Endothelial cell of hepatic sinusoid (primary cell): Measurements from ENCODE around the gene RPS15.

Experiments
- in situ Hi-C: cut with HindIII; loops from 2 replicates; pipeline ENCODE4 v1.10.0; 2017; ENCODE audit warnings: low sequenced_read_pairs

RPS15 gene

DNA sequence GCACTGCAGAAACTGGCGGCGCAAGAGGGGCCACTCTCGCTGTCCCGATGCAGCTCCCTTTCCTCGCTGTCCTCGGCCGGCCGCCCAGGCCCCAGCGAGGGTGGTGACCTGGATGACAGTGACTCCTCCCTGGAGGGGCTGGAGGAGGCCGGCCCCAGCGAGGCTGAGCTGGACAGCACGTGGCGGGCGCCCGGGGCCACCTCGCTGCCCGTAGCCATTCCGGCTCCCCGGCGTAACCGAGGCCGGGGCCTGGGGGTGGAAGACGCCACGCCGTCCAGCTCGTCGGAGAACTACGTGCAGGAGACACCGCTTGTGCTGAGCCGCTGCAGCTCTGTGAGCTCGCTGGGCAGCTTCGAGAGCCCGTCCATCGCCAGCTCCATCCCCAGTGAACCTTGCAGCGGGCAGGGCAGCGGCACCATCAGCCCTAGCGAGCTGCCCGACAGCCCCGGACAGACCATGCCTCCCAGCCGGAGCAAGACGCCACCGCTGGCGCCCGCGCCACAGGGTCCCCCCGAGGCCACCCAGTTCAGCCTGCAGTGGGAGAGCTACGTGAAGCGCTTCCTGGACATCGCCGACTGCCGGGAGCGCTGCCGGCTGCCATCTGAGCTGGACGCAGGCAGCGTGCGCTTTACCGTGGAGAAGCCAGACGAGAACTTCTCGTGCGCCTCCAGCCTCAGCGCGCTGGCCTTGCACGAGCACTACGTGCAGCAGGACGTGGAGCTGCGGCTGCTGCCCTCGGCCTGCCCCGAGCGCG lies 28.4 kb downstream of the RPS15 start:
- in situ Hi-C loops = no loop called here

DNA sequence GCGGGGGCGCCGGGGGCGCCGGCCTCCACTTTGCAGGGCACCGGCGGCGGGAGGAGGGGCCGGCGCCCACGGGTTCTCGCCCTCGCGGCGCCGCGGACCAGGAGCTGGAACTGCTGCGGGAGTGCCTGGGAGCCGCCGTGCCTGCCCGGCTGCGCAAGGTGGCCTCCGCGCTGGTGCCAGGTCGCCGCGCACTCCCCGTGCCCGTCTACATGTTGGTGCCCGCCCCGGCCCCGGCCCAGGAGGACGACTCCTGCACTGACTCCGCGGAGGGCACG lies 29.0 kb downstream of the RPS15 start:
- in situ Hi-C loops = no loop called here

DNA sequence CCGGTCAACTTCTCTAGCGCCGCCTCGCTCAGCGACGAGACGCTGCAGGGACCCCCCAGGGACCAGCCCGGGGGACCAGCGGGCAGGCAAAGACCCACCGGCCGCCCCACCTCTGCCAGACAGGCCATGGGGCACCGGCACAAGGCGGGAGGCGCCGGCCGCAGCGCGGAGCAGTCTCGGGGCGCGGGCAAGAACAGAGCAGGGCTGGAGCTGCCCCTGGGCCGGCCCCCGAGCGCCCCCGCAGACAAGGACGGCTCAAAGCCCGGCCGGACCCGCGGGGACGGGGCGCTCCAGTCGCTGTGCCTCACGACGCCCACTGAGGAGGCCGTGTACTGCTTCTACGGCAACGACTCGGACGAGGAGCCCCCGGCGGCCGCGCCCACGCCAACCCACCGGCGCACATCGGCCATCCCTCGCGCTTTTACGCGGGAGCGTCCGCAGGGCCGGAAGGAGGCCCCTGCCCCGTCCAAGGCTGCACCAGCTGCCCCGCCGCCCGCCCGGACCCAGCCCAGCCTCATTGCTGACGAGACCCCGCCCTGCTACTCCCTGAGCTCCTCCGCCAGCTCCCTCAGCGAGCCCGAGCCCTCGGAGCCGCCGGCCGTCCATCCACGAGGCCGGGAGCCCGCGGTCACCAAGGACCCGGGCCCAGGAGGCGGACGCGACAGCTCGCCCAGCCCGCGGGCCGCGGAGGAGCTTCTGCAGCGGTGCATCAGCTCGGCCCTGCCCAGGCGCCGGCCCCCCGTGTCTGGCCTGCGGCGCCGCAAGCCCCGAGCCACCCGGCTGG lies 29.5 kb downstream of the RPS15 start:
- in situ Hi-C loops = no loop called here

DNA sequence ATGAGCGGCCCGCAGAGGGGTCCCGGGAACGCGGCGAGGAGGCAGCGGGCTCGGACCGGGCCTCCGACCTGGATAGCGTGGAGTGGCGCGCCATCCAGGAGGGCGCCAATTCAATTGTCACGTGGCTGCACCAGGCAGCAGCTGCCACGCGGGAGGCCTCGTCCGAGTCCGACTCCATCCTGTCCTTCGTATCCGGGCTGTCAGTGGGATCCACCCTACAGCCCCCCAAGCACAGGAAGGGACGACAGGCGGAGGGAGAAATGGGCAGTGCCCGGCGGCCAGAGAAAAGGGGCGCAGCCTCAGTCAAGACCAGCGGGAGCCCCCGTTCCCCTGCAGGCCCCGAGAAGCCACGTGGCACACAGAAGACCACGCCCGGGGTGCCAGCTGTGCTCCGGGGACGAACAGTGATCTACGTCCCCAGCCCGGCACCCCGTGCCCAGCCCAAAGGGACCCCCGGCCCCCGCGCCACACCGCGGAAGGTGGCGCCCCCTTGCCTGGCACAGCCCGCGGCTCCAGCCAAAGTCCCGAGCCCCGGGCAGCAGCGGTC lies 30.2 kb downstream of the RPS15 start:
- in situ Hi-C loops = no loop called here

DNA sequence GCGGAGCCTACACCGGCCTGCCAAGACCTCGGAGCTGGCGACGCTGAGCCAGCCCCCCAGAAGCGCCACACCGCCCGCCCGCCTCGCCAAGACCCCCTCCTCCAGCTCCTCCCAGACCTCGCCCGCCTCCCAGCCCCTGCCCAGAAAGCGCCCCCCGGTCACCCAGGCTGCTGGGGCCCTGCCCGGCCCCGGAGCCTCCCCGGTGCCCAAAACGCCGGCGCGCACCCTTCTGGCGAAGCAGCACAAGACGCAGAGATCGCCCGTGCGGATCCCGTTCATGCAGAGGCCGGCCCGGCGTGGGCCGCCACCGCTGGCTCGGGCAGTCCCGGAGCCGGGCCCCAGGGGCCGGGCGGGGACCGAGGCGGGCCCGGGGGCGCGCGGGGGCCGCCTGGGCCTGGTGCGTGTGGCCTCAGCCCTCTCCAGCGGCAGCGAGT lies 30.6 kb downstream of the RPS15 start:
- in situ Hi-C loops = no loop called here

DNA sequence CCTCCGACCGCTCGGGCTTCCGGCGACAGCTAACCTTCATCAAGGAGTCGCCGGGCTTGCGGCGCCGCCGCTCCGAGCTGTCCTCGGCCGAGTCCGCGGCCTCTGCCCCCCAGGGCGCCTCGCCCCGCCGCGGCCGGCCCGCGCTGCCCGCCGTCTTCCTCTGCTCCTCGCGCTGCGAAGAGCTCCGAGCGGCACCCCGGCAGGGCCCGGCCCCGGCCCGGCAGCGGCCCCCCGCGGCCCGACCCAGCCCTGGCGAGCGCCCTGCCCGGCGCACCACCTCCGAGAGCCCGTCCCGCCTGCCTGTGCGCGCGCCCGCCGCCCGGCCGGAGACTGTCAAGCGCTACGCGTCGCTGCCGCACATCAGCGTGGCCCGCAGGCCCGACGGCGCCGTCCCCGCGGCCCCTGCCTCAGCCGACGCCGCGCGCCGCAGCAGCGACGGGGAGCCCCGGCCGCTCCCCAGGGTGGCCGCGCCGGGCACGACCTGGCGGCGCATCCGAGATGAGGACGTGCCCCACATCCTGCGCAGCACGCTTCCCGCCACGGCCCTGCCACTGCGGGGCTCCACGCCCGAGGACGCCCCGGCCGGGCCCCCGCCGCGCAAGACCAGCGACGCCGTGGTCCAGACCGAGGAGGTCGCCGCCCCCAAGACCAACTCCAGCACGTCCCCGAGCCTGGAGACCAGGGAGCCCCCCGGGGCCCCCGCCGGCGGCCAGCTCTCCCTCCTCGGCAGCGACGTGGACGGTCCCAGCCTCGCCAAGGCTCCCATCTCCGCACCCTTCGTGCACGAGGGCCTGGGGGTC lies 31.3 kb downstream of the RPS15 start:
- in situ Hi-C loops = loop anchor here (5.0 to 10.0 kb wide), 3 partner anchors 55 to 187 kb away; partner anchors contain the start of gene PLK5

DNA sequence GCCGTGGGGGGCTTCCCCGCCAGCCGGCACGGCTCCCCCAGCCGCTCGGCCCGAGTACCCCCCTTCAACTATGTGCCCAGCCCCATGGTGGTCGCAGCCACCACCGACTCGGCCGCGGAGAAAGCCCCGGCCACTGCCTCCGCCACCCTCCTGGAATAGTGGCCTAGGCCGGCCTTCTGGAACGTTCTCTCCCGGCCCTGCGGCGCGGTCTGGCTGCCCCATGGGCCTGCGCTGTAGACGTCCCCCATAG lies 31.8 kb downstream of the RPS15 start:
- in situ Hi-C loops = loop anchor here (5.0 to 10.0 kb wide), 3 partner anchors 55 to 188 kb away; partner anchors contain the start of gene PLK5

DNA sequence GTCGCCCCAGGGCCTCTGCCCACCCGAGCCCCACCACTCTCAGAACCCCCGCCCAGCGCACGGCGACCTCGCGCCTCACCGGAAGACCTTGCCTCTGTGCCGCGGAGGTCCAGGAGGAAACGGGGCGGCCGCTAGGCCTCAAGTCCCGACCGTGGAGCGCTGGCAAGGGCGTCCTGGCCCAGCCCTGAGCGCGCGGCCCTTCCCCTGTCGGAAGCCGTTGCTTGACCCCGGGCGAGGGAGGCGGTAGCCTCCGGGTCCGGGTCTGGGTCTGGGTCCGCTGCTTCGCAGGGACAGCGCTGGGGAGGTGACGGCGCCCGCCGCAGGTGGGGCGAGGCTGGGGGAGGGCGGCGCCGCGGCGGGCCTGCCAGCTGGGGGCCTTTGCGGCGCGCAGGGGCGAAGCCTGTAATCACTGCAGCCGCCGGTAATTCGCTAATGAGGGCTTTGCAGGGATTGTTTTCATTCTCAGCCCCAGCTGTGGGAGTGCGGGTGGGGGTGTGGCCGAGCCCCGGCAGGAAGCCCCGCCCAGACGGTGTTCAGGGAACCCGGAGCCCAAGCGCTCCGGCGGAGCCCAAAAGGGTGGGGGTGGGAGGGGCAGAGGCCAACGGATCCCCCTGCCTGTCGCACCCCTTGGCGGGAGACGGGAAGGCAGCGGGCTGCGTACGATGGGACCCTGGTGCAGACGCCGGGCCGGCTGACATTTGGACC lies 32.3 kb downstream of the RPS15 start:
- in situ Hi-C loops = loop anchor here (5.0 to 10.0 kb wide), 3 partner anchors 54 to 188 kb away; partner anchors contain the start of gene PLK5

DNA sequence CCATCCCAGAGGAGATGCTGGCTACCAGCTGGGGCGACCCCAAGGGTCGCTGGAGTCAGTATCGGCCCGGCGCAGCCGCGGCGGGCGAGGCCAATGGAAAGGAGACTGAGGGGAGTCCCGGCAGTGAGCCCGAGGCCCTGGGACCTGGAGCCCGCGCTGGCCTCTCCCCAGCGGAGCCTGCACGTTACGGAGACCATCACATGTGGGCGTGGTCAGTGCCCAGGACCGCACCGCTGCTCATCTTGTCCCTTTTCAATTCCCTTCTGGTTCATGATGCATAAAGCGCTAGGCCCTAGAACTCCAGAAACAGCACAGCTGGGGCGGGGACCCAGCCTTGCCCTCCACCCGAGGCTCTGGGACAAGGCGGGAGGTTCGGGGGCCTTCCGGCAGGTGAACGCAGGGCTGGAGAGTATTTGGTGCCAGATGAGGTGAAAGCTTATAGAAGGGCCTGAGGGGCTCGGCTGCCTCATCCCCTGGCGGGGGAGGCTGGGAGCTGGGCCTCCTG lies 32.9 kb downstream of the RPS15 start:
- in situ Hi-C loops = loop anchor here (5.0 to 10.0 kb wide), 3 partner anchors 54 to 189 kb away; partner anchors contain the start of gene PLK5

DNA sequence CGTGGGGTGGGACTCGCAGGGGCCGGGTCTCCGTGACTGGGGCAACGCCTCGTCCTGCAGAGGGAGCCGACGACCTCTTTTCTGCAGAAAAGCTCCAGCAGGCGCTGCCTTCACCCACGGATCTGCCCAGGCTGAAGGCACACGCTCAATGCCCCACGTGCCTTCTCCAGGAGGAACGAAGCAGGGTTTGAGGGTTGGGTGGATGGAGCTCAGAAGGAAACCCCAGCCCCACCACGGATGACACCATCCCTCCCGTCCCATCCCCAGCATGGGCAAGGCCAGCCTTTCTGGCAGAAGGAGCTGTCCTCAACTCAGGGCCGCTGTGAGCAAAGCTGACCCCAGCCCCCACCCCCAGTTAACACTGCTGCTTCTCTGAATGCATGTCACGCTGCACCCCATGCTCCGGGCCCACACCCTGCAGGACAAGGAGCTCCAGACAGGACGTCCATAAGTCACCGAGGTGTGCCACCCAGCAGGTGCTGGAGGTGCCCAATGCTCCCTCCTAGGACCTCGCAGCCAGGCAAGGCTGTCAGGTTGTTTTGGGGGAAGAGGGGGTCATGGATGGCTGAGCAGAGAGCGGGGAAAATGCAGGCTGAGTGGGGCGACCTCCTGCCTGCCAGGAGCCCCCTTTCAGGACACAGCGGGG lies 33.4 kb downstream of the RPS15 start:
- in situ Hi-C loops = loop anchor here (5.0 to 10.0 kb wide), 3 partner anchors 53 to 189 kb away; partner anchors contain the start of gene PLK5

DNA sequence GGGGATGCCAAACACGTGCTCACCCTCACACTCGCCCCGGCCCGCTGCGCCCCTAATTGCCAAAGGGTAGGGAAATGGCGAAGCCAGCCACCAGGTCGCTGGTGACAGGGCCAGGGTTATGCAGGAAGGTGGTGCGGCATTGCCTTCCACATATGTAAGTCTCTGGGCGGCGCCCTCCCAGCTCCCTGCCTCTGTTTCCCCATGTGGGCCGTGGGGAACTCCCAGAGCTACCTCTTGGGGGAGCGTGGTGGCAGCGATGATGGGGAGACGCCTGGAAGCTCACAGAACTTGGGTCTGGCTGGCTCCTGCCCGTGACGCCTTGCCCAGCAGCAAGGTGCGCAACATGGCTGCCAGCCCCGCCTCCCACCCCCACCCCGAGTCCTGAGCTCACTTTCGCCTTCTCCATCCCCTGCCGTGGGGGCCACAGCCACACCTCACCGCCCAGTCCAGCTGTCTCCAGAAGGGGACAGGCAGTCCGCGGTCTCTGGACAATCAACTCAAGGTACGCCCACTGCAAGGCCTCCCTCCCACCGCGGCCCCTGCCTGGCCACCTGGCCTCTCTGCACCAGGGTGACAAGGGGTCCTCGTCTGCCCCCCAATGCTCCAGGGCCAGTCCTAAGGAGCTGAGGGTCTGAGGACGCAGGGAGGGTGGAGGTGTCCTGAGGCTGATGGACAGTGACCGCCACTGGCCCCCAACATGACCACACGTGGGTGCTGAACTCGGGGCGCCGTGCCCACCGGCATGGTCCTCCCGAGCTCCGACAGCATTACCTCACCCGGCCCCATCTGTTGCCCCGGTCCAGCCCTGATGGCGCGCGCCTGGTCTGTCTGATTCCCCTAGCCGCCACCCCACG lies 34.3 kb downstream of the RPS15 start:
- in situ Hi-C loops = loop anchor here (5.0 to 10.0 kb wide), 3 partner anchors 52 to 190 kb away; partner anchors contain the start of gene PLK5

DNA sequence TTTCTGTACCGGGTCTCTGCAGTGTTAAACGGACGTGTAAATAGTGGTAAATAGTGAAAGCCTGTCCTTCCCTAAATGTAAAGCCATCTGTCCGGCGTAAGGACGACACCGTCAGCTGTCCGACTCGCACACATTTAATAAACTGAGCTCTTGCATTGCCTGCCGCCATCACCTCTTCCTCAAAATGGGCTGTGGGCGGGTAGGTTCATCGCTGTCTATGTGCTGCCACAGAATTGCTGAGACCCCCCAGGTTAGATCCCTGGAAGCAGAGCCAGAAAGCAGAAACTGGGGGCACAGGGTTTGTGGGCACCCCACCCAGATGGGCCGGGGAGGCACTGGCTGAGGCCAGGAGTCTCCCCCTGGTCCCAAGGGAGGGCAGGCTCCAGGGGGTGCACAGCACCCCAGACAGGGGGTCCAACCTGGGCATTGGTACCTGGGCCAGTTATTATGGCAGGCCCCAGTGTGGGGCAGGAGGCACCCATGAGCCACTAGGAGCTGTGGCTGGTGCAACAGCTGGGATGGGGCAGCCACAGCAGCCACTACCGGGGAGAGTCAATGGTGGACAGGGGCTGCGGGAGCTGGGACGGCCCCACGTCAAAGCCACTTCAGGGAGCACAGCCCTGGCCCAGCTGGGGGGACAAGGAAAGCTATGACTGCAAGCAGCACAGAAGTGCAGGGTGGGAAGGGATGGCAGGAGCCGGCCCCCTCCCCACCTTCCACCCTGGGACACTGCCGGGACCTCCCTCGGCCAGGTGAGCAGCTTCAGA lies 35.1 kb downstream of the RPS15 start:
- in situ Hi-C loops = loop anchor here (5.0 to 10.0 kb wide), 3 partner anchors 52 to 191 kb away; partner anchors contain the start of gene PLK5

DNA sequence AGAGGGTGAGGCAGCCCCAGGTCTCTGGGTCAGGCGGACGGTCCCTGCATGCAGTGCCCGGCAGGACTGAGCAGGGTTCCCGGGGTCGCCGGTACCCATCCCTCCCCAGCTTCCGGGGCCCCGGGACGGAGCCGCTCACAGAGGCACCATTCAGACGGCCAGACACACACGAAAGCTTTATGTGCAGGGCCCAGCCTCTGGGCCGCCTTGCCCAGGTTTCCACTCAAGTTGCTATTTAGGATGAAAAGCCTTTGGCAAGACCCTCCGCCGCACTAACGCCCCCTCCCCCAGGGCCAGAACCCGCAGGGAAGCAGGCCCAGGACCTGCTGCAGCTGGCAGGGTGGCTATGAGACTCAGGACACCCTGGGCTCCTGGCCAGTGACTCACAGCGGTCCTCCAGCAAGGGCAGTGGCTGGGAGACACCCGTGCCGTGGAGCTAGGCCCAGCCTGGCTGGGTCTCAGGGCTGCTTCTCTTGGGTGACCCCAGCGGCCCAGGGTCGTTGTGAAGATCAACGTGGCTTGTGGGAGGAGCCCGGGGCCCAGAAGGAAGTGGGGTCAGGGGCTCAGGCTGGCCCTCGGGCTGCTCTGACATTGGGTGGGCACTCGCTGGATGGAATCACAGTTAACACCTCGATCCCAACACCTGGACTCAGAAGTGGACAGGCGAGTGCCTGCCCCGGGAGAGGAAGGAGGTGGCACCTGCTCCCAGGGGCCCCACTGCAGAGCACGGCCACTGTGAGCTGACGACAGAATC lies 36.0 kb downstream of the RPS15 start:
- in situ Hi-C loops = loop anchor here (5.0 to 10.0 kb wide), 3 partner anchors 51 to 192 kb away; partner anchors contain the start of gene PLK5

DNA sequence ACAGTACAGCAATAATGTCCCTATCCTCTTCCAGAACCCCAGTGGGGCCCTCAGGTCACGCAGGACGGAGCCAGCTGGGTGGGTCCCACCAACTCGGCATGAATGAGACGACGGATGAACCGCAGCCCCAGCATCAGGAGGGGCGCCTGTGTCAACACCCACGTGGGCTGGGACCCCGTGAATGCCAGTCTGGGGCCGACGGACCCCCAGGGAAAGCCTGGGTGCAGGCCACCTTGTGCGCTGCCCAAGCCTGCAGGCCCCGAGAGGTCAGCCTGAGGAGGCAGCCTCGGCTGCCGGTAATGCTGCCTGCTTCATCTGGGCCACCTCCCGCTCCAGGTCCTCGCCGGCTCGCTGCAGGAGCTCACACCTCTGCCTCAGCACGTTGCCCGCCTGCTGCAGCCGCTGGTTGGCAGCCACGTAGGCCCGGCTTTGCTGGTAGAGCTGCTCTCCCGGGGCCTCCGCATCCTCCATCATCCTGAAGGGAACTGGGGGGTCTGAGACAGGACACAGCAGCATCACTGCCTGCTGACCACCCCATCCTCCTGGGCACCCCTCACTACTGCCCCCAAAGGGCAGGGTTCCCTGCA lies 36.7 kb downstream of the RPS15 start:
- in situ Hi-C loops = loop anchor here (5.0 to 10.0 kb wide), 3 partner anchors 50 to 193 kb away; partner anchors contain the start of gene PLK5

DNA sequence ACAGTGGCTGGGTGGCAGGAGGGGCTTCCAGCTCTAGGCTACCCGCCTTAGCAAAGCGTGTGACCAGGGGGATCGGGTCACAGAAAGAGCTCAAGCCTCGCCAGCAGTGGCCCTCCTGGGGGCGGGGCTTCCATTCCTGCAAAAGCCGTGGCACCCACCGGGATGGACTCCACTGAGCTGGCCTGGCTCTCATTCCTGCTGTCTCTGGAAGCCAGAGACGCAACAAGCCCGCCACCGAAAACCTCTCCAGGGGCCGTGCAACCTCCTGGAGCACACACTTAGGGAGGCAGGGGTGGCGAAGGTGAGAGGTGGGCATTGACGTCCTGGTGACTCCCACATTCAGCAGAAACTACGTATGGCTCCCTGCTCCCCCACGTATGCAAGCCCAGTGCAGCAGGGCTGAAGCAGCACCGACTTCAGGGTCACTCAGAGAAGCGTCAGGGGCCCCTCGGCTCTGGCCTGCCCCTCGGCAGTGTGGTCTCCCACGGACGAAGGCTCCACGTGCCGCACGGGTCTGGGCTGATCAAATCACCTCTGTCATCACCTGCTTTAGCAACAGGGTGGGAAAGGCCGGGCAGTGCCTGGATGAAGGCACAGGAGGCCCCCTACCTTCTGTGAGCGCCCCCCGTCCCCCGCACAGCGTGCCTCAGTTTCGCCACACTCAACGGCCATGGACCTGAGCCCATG lies 37.7 kb downstream of the RPS15 start:
- in situ Hi-C loops = loop anchor here (10.0 kb wide), 2 partner anchors 49 to 61 kb away; partner anchors contain the start of gene PLK5

DNA sequence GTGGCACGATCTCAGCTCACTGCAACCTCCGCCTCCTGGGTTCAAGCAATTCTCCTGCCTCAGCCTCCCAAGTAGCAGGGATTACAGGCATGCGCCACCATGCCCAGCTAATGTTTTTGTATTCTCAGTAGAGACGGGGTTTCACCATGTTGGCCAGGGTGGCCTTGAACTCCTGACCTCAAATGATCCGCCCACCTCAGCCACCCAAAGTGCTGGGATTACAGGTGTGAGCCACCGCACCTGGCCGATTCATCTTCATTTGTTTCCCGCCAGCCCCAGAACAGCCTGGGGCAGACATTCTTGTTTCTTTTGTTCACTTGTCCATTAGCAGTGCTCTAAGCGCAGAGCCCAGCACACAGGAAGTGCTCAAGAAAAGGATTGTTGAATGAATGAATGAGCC lies 38.9 kb downstream of the RPS15 start:
- in situ Hi-C loops = loop anchor here (10.0 kb wide), 2 partner anchors 48 to 62 kb away; partner anchors contain the start of gene PLK5
